B cell (primary cell): ENCODE measurements around the gene IL1RL1.

Experiments used
- CTCF ChIP-seq: fragments of 200-600 bp; IDR thresholded peaks from one replicate; pipeline ENCODE4 v1.8.0; 2022; ENCODE audit warnings: antibody characterized with exemption, mild to moderate bottlenecking
- EZH2 ChIP-seq: IDR thresholded peaks from 2 replicates; pipeline ENCODE4 v1.6.1; 2012; ENCODE audit warnings: borderline replicate concordance, low read depth, mild to moderate bottlenecking, moderate library complexity, low read length; ENCODE audit not compliant: insufficient read depth, poor library complexity, severe bottlenecking

- TF ChIP-seq CTCF (no peak), EZH2 (no peak)
Observed at GRCh38 chr2:102283996-102284395, 27.4 kb upstream of the IL1RL1 start.
